RWPE2 (cell line): ENCODE results near the gene EYA4.

Experiments used
- ATAC-seq: fragments of 200-7000 bp; cut with Tn5 transposase; 3 replicates; pipeline ENCODE4 v1.9.1; 2021; ENCODE audit warnings: low read depth
- DNase-seq: peaks from one replicate; pipeline ENCODE4 v3.0.0-alpha.2; 2020; ENCODE audit warnings: low spot score
- H3K27ac ChIP-seq: fragments of 450-650 bp; 2 replicates; pipeline ENCODE4 v1.5.1; 2017; ENCODE audit warnings: mild to moderate bottlenecking; ENCODE audit not compliant: poor library complexity, severe bottlenecking
- H3K27me3 ChIP-seq: fragments of 250-450 bp; sonication (Bioruptor Pico); 2 replicates; pipeline ENCODE4 v1.5.1; 2021; ENCODE audit warnings: mild to moderate bottlenecking, moderate library complexity; ENCODE audit not compliant: insufficient read depth, poor library complexity, severe bottlenecking
- H3K36me3 ChIP-seq: fragments of 250-450 bp; sonication (Bioruptor Pico); 2 replicates; pipeline ENCODE4 v1.5.1; 2020; ENCODE audit warnings: low read depth, mild to moderate bottlenecking, moderate library complexity
- H3K4me1 ChIP-seq: fragments of 250-450 bp; sonication (Bioruptor Pico); 2 replicates; pipeline ENCODE4 v1.5.1; 2021; ENCODE audit warnings: mild to moderate bottlenecking, moderate library complexity; ENCODE audit not compliant: insufficient read depth, poor library complexity, severe bottlenecking
- H3K4me3 ChIP-seq: fragments of 250-450 bp; sonication (Bioruptor Pico); 2 replicates; pipeline ENCODE4 v1.5.1; 2021; ENCODE audit warnings: mild to moderate bottlenecking, moderate library complexity; ENCODE audit not compliant: severe bottlenecking
- H3K9me3 ChIP-seq: fragments of 250-450 bp; sonication (Bioruptor Pico); 2 replicates; pipeline ENCODE4 v1.5.1; 2021; ENCODE audit warnings: mild to moderate bottlenecking, moderate library complexity; ENCODE audit not compliant: severe bottlenecking
- CTCF ChIP-seq: fragments of 450-650 bp; IDR thresholded peaks from one replicate; pipeline ENCODE4 v1.5.1; 2017; ENCODE audit warnings: mild to moderate bottlenecking, moderate library complexity; ENCODE audit not compliant: poor library complexity, severe bottlenecking

EYA4 gene

GRCh38 chr6:133392015-133392414, 150.9 kb downstream of the EYA4 start:
- Histone ChIP-seq H3K4me1 (no peaks in the 10 kb centered on the region), H3K36me3 (no peaks in the 10 kb centered on the region), H3K9me3 (no peaks in the 10 kb centered on the region), H3K27ac (no peak overlapping the region), H3K4me3 (no peak overlapping the region), H3K27me3 (no peaks in the 10 kb centered on the region)
- no peak for TF ChIP-seq CTCF
- no peak for DNase-seq
- no peak for ATAC-seq

GRCh38 chr6:133392641-133393040, 151.5 kb downstream of the EYA4 start:
- no peak overlapping the region for H3K27ac ChIP-seq
- H3K4me1 ChIP-seq = no peaks in the 10 kb centered on the region
- ATAC-seq (no peak), DNase-seq (no peak)
- no peaks in the 10 kb centered on the region for H3K27me3 ChIP-seq
- H3K4me3 ChIP-seq = no peak overlapping the region
- no peaks in the 10 kb centered on the region for H3K9me3 ChIP-seq
- no peaks in the 10 kb centered on the region for H3K36me3 ChIP-seq
- no peak for TF ChIP-seq CTCF

GRCh38 chr6:133393891-133394290, 152.7 kb downstream of the EYA4 start:
- ATAC-seq (no peak), DNase-seq (no peak)
- no peaks in the 10 kb centered on the region for H3K9me3 ChIP-seq
- no peaks in the 10 kb centered on the region for H3K4me1 ChIP-seq
- no peak overlapping the region for H3K4me3 ChIP-seq
- no peak for TF ChIP-seq CTCF
- no peaks in the 10 kb centered on the region for H3K36me3 ChIP-seq
- H3K27ac ChIP-seq = no peak overlapping the region
- H3K27me3 ChIP-seq = no peaks in the 10 kb centered on the region

DNA sequence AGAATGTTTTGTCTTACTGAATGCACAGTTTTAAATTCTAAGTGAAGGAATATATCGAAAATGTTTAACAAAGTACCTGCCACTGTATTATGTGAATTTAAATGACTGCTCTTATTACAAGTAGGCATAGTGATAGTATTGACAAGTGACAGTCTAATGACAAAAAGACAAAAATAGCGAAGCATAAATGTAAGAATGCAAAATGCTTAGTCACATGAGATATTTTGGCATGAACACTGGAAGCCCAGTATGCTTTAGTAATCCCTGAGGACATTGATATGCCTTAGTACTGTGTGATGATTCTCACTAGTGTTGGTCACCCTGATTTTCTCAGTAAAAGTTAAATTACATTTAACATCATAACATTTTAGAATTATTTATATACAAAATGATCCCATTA, 153.5 kb downstream of the EYA4 start:
- no peaks in the 10 kb centered on the region for H3K27me3 ChIP-seq
- no peaks in the 10 kb centered on the region for H3K9me3 ChIP-seq
- H3K4me1 ChIP-seq = no peaks in the 10 kb centered on the region
- no peaks in the 10 kb centered on the region for H3K36me3 ChIP-seq
- TF ChIP-seq CTCF = no peak
- no peak for DNase-seq
- H3K4me3 ChIP-seq = no peak overlapping the region
- H3K27ac ChIP-seq = no peak overlapping the region
- ATAC-seq = no peak

- Histone ChIP-seq H3K4me1 (no peaks in the 10 kb centered on the region), H3K27me3 (no peaks in the 10 kb centered on the region), H3K9me3 (no peaks in the 10 kb centered on the region), H3K4me3 (no peak overlapping the region), H3K27ac (no peak overlapping the region), H3K36me3 (no peaks in the 10 kb centered on the region)
- DNase-seq (no peak), ATAC-seq (peak; percentile 54; the same call in 2 of the 3 replicates)
- no peak for TF ChIP-seq CTCF
Measured at GRCh38 chr6:133396233-133396983, 155.3 kb downstream of the EYA4 start.
